Mucosa of gallbladder (tissue), 1 donor: Measurements from ENCODE around the gene LINS1. TPM values are rescaled to one million over a fixed set of nuclear protein-coding genes. Genes with fewer than 3 reads are reported as not detected.
A peak's percentile ranks its signal among the peaks of the same experiment; 100 is the strongest.
"Not testable (repeated sequence)": the region's sequence is repeated elsewhere in the genome, so short reads cannot be mapped to it uniquely, and the experiment has no call there.

Source experiments
- DNase-seq: peaks from one replicate; pipeline ENCODE4 v3.0.0-alpha.2; 2020; ENCODE audit warnings: low spot score
- total RNA-seq: library from RNA; stranded (reverse); gene quantifications from one replicate; pipeline ENCODE4 v1.2.1, GENCODE V29; 2021
- donor health status: DM: no; HTN: no; CAD: no.

Gene LINS1
- total RNA-seq, 1 donor from 2014 or later, result 9.5 TPM

- DNase-seq, result no peak
These were observed 821 bp downstream of the LINS1 start for GRCh38 chr15:100601163-100601562.

- no peak for DNase-seq
These were observed 3.3 kb downstream of the LINS1 start for GRCh38 chr15:100598655-100599054.

- no peak for DNase-seq
These were observed 4.1 kb downstream of the LINS1 start for GRCh38 chr15:100597862-100598261.

- DNase-seq, result peak; percentile 12
These were observed 5.2 kb downstream of the LINS1 start for GRCh38 chr15:100596792-100597191.

GRCh38 chr15:100595964-100596363 is 6.0 kb downstream of the LINS1 start:
- no peak for DNase-seq

GRCh38 chr15:100593431-100593830 is 8.6 kb downstream of the LINS1 start:
- no peak for DNase-seq

- no peak for DNase-seq
These were observed 9.1 kb downstream of the LINS1 start for GRCh38 chr15:100592898-100593297.

GRCh38 chr15:100591835-100592234 is 10.1 kb downstream of the LINS1 start:
- DNase-seq, result no peak

GRCh38 chr15:100591163-100591562 is 10.8 kb downstream of the LINS1 start:
- DNase-seq, result not testable (repeated sequence)

- no peak for DNase-seq
These were observed 13.2 kb downstream of the LINS1 start for GRCh38 chr15:100588638-100589242.

GRCh38 chr15:100580414-100580813 is 21.6 kb downstream of the LINS1 start:
- no peak for DNase-seq

- DNase-seq, result no peak
These were observed 28.5 kb downstream of the LINS1 start for GRCh38 chr15:100573526-100573925.

GRCh38 chr15:100572362-100572983 is 29.5 kb downstream of the LINS1 start:
- no peak for DNase-seq

- no peak for DNase-seq
These were observed 30.3 kb downstream of the LINS1 start for GRCh38 chr15:100571592-100572167.

- no peak for DNase-seq
These were observed 31.2 kb downstream of the LINS1 start for GRCh38 chr15:100570735-100571313.

GRCh38 chr15:100570275-100570674 is 31.7 kb downstream of the LINS1 start:
- no peak for DNase-seq

GRCh38 chr15:100569391-100569790 is 32.6 kb downstream of the LINS1 start:
- DNase-seq, result no peak

- no peak for DNase-seq
These were observed 34.9 kb downstream of the LINS1 start for GRCh38 chr15:100566850-100567628.

- no peak for DNase-seq
These were observed 36.4 kb downstream of the LINS1 start for GRCh38 chr15:100565591-100565990.

GRCh38 chr15:100560323-100560722 is 41.7 kb downstream of the LINS1 start:
- no peak for DNase-seq

GRCh38 chr15:100559330-100559729 is 42.7 kb downstream of the LINS1 start:
- DNase-seq, result peak; percentile 35

GRCh38 chr15:100558771-100559254 is 43.2 kb downstream of the LINS1 start:
- DNase-seq, result no peak
